Measurements from ENCODE around the gene CFD.
A peak's percentile ranks its signal among the peaks of the same experiment; 100 is the strongest.

CFD gene

DNA sequence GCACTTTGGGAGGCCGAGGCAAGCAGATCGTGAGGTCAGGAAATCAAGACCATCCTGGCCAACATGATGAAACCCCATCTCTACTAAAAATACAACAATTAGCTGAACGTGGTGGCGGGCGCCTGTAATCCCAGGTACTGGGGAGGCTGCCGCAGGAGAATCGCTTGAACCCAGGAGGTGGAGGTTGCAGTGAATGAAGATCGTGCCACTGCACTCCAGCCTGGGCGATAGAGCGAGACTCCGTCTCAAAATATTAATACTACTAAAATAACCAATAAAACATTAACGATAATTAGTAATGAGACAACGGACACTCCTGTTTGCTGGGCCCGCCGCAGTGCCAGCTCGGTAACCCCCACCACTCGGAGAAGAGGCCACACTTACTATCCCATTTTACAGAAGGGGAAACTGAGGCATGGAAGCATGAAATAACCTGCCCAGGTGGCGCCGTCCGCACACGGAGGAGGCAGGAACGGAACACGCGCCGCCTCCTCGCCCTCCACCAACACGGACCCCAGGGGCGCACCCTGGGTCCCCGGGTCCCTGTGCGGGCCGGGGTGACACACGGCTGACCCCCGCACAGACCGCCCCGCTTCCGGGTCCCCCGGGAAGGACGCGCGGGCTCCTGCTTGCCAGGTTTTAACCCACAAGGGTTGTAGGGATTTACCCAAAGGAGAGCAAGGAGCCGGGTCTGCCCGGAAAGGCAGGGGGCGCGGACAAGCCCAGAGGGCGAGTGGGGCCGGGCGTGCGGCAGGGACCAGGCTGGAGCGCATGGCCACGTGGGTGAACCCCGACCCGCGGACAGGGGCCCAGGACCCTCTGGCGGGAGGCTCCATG is 52.0 kb downstream of the CFD start:
- no peak for DNase-seq

DNA sequence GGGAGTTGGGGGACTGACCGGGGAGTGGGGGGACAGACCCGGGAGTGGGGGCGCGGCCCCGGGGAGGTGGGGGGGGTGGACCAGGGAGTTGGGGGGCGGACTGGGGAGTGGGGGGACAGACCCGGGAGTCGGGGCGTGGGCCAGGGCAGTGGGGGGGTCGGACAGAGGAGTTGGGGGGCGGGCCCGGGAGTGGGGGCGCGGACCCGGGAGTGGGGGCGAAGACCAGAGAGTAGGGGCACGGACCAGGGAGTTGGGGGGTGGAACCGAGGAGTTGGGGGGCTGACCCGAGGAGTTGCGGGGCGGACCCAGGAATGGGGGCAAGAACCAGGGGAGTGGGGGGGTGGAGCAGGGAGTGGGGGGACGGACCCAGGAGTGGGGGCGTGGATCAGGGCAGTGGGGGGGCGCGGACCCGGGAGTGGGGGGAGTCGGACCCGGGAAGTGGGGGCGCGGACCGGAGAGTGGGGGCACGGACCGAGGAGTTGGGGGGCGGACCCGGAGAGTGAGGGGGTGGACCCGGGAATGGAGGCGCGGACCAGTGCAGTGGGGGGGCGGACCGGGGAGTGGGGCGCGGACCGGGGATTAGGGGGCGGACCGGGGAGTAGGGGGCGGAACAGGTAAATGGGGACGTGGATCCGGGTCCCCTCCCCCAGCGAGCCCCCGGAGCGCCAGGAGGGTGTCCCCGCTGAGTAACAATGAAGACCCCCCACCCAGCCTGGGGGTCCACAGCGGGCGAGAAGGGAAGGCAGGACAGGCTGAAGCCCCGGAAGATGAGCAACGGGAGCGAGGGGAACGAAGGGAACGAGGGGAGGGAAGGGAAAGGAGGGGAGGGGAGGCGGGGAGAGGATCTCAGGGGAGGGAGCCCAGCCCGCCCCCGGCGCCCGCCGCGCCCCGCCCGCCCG is 53.0 kb downstream of the CFD start:
- DNase-seq: peak; percentile 53 to 56

All from CD4-positive, alpha-beta T cell treated with Interleukin-1 beta for 1 hour (primary cell).